Left lobe of liver (tissue), 2 donors: ENCODE measurements around the gene SPRR5. TPM values are rescaled to one million over a fixed set of nuclear protein-coding genes. Genes with fewer than 3 reads are reported as not detected.

ENCODE experiments used
- ATAC-seq: fragments of 200-7000 bp; cut with Tn5 transposase; one replicate; pipeline ENCODE4 v1.9.1; 2020; ENCODE audit warnings: mild to moderate bottlenecking, moderate library complexity
- DNase-seq: peaks from one replicate; pipeline ENCODE4 v3.0.0-alpha.2; 2020; ENCODE audit warnings: low spot score
- total RNA-seq: library from RNA; stranded (reverse); gene quantifications from one replicate; pipeline ENCODE4 v1.2.1, GENCODE V29; 2021
- donor health status: DM: no; HTN: no; CAD: no; lungs with moderate emphysema.
- donor health status: DM: no; HTN: yes; CAD: no.

Gene SPRR5, protein sequence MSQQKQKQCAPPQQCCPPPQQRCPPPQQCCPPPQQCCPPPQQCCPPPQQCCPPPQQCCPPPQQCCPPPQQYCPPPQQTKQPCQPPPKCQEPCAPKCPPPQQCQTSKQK
- total RNA-seq: not detected

DNA sequence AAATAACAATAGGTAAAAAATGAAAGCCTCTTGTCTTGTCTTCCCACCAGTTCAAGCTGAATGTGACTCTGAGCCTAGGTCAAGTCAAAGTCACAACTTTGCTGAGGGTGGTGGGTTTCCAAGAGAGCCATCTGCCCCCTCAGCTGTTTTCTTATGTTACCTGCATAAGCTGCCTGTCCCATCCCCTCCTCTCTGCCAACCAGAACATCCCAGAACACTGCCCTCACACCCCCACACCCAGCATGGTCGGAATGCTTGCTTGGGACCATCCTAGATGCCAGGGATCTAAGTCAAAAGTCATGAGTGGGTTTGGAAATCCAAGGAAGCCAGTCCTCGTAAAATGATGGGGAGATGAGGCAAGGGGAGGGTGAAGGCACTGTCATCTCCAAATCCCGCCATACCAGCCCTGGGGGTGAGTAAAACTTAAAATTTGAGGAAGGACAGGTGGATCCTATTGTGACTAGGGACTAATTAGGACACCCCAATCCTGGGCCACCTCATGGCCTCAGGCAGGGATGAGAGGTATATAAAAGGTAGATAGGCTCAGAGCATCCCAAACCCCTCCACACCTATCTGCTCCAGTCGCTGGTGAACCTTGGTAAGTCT is at the start of gene SPRR5:
SPRR5 (plus strand) TSS at position 556 of the 606 bp plus-strand sequence. CDS start 1,349 bp downstream, outside the sequence.
- DNase-seq (no peak), ATAC-seq (no peak)

DNA sequence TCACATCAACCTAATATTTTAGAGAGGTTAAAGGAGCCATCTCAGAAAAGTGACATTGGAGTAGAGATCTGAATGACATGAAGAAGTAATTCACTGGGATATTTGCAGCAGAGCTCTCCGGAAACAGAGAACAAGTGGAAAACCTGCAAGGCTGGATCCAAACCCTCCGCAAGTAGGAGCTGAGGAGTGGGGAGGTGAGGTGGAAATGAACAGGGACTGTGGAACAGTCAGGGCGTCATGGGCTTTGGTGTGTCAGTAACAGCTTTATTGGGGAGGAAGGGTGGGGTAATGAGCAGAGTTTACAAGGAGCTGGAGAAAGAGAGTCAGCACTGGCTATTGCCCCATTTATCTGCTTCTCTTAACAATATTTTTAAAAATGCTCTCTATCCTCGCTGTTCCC is 48.0 kb upstream of the SPRR5 start:
- no peak for DNase-seq
- ATAC-seq: no peak

GRCh38 chr1:152899883-152900282 is 47.1 kb upstream of the SPRR5 start:
- no peak for ATAC-seq

GRCh38 chr1:152901631-152902030 is 45.4 kb upstream of the SPRR5 start:
- DNase-seq (no peak), ATAC-seq (no peak)

More at GRCh38 chr1:152899883-152900282, 47.1 kb upstream of the SPRR5 start:
- no peak for DNase-seq

DNA sequence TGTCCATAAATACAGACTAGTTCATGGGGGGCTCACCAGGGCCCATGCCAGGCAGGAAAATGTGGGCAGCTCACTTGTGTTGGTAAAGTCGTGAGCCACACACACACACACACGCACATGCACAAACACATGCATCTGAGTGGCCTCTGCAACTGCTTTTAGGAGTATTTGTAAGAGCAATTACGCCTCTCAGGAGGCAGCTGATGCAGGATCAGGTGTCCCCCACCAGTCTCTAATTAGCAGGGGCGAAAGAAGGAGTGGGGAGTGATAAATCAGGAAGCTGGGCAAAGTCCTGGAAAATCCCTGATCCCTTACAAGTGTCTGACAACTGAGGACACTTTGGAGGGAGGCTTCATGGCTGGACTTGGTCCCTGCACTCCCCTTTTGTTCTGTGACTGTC is 44.4 kb upstream of the SPRR5 start:
- no peak for DNase-seq
- ATAC-seq: no peak

DNA sequence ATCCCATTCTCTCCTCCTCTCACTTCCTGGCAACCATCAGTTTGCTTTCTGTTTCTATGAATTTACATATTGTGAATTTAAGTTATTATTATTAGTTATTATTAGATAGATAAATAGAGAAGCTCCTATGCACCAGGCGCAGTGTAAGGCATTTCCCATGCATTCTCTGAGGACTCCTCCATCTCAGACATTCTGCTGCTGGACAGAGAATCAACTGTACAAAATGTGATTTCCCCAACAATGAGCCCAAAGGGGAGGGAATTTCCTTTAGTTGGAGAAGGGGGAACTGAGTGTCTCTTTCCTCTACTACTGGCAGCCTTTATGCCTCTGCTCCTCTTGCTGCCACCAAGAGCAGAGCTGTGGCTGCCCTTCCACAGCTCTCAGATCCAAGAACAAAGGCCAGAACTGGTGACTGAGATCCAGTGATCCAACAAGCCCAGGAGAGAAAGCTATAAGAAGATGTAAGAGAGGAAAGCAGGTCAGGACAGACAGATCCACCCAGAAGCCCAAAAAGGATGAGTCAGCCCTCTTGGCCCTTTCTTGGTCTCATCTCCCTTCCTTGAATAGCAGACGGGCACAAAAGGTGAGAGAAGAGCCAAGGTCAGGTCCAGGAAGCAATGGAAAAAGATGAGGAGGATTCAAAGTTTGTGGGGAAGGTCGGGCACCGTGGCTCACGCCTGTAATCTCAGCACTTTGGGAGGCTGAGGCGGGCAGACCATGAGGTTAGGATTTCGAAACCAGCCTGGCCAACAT is 42.1 kb upstream of the SPRR5 start:
- DNase-seq (no peak), ATAC-seq (no peak)

DNA sequence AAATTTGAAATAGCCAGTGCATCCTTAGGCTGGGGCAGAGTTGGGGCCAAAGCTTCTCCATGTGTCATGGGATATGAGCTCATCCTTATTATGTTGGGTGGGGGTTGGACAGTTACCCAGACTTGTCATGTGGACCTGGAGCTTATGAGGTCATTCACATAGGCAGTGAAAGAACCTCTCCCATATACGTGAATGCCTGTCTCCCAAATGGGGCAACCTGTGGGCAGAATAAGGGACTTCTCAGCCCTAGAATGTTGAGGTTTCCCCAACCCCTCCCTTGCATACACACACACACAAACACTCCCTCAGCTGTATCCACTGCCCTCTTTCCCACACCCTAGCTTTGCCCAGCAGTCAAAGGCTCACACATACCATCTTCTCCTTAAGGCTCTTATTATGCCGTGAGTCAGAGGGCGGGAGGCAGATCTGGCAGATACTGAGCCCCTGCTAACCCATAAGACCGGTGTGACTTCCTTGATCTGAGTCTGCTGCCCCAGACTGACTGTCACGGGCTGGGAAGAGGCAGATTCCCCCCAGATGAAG is 40.9 kb upstream of the SPRR5 start:
- DNase-seq (no peak), ATAC-seq (no peak)

GRCh38 chr1:152907686-152908601 is 39.1 kb upstream of the SPRR5 start, which contains the start of gene IVL:
IVL (plus strand) TSS chr1:152908546; CDS start chr1:152909798, 1,252 bp downstream.
- ATAC-seq (no peak), DNase-seq (no peak)

DNA sequence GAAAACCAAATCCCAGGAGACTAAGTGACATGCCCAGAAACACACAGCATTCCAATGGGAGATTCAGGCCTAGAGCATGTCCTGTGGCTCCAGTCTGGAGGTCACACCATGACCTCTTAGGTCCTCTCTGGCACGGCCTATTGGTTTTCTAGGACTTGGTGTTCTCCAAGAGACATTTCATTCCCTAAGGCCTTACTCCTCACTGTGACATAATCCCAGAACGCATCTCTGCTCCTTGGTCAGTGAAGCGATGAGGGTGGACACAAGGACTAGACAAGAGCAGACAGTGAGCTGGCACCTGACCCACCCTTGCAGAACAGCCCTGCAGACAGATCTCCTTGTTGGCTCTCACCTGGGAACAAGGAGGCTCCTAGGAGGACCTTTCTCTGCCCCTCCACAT is 37.8 kb upstream of the SPRR5 start:
- DNase-seq (no peak), ATAC-seq (no peak)

- no peak for DNase-seq
- ATAC-seq: no peak
These were observed 34.5 kb upstream of the SPRR5 start for GRCh38 chr1:152912471-152912870.

GRCh38 chr1:152912900-152913299 is 34.1 kb upstream of the SPRR5 start:
- ATAC-seq (no peak), DNase-seq (no peak)

- DNase-seq (no peak), ATAC-seq (no peak)
These were observed 29.2 kb upstream of the SPRR5 start for GRCh38 chr1:152917794-152918193.

DNA sequence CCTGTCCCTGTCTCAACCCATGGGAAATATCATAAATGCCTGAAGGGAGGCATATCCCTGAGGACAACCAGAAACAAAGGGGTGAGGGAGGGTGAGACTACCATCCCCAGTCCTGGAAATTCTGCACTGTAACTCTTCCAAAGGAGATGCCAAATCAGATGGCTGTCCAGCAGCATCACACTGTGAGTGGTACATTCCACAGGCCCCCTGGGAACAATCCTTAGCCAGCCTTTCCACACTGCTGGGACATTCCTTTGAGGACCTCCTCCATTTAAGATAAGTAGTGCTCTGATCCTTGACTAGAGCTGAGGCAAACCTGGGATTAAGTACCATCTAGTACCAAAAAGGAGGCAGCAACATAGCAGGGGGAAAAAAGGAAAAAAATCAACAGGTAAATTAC is 27.9 kb upstream of the SPRR5 start:
- no peak for ATAC-seq
- DNase-seq: no peak

- no peak for DNase-seq
- no peak for ATAC-seq
These were observed 22.8 kb upstream of the SPRR5 start for GRCh38 chr1:152924191-152924590.

GRCh38 chr1:152926091-152926490 is 20.9 kb upstream of the SPRR5 start:
- ATAC-seq (peak; percentile 98), DNase-seq (no peak)

DNA sequence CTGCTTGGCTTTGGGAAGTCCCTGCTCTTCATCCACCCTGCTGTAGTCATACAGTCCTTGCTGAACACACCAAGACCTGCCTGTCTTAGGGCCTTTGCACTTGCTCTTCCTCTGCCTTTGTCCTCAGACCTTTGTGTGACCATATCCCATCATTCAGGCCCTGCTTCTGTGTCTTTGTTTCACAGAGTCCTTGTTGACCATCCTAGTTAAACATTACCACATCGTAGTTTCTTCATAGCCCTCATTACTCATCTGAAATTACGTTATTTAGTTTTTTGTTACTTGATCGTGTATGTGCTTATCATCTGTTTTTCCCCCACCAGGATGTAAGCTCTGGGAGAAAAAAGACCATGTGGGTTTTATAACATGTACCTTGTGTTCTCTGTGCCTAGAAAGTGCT is 18.3 kb upstream of the SPRR5 start:
- ATAC-seq (peak; percentile 86), DNase-seq (no peak)

- ATAC-seq (no peak), DNase-seq (no peak)
These were observed 14.7 kb upstream of the SPRR5 start for GRCh38 chr1:152932170-152932811.

GRCh38 chr1:152933196-152933595 is 13.8 kb upstream of the SPRR5 start:
- no peak for DNase-seq
- ATAC-seq: no peak

DNA sequence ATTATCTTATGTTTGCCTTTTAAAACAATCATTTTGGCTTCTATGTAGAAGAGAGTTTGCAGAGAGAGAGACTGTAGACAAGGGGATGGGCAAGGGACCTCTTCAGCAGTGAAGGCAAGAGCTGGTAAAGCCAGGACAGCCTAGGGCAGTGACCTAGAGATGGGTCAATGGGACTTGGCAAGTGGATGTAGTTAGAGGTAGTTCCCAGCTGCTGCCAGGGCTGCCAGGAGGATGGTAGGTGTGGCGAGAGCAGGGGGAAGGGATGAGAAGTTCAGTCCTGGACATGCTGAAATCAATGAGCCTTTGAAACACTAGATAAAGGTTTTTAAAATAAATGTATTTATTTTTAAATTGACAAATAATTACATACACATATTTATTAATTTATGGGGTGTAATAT is 6.4 kb upstream of the SPRR5 start:
- ATAC-seq: peak; percentile 96

GRCh38 chr1:152941037-152941711 is 5.8 kb upstream of the SPRR5 start:
- no peak for DNase-seq
- no peak for ATAC-seq

More for the DNA sequence above, 6.4 kb upstream of the SPRR5 start:
- peak; percentile 91 for DNase-seq
